H9 (cell line): ENCODE results near the gene OR10A6. TPM values are rescaled to one million over a fixed set of nuclear protein-coding genes. Genes with fewer than 3 reads are reported as not detected.

Experiments used
- DNase-seq: peaks from one replicate; pipeline ENCODE4 v3.0.0-alpha.2; 2017
- H2AFZ ChIP-seq: one replicate; pipeline ENCODE4 v1.6.1; 2013; ENCODE audit warnings: mild to moderate bottlenecking, low read length, control low read depth, moderate library complexity
- H2AK5ac ChIP-seq: 2 replicates; pipeline ENCODE4 v1.6.1; 2013; ENCODE audit warnings: low read length, control low read depth, mixed read lengths; ENCODE audit not compliant: insufficient read length
- H2BK120ac ChIP-seq: one replicate; pipeline ENCODE4 v1.6.1; 2013; ENCODE audit warnings: low read depth, mild to moderate bottlenecking, low read length, control low read depth, inconsistent platforms; ENCODE audit not compliant: poor library complexity, severe bottlenecking
- H2BK12ac ChIP-seq: 2 replicates; pipeline ENCODE4 v1.6.1; 2013; ENCODE audit warnings: low read length, control low read depth, mixed read lengths, low read depth; ENCODE audit not compliant: insufficient read length
- H2BK15ac ChIP-seq: 2 replicates; pipeline ENCODE4 v1.6.1; 2013; ENCODE audit warnings: low read depth, low read length, control low read depth
- H2BK20ac ChIP-seq: one replicate; pipeline ENCODE4 v1.6.1; 2013; ENCODE audit warnings: low read depth, mild to moderate bottlenecking, low read length, control low read depth, inconsistent platforms; ENCODE audit not compliant: poor library complexity, severe bottlenecking
- H2BK5ac ChIP-seq: 2 replicates; pipeline ENCODE4 v1.6.1; 2013; ENCODE audit warnings: low read length, control low read depth, mixed read lengths; ENCODE audit not compliant: insufficient read length
- H3K14ac ChIP-seq: 2 replicates; pipeline ENCODE4 v1.6.1; 2013; ENCODE audit warnings: low read length, control low read depth; ENCODE audit not compliant: insufficient read depth
- H3K18ac ChIP-seq: 2 replicates; pipeline ENCODE4 v1.6.1; 2013; ENCODE audit warnings: low read depth, mild to moderate bottlenecking, mixed read lengths, low read length, control low read depth; ENCODE audit not compliant: insufficient read length
- H3K23ac ChIP-seq: 2 replicates; pipeline ENCODE4 v1.6.1; 2013; ENCODE audit warnings: low read length, control low read depth, mixed read lengths, low read depth; ENCODE audit not compliant: insufficient read length
- H3K23me2 ChIP-seq: 2 replicates; pipeline ENCODE4 v1.6.1; 2013; ENCODE audit warnings: low read depth, mild to moderate bottlenecking, mixed read lengths, low read length, control low read depth; ENCODE audit not compliant: insufficient read length, poor library complexity, severe bottlenecking
- H3K27ac ChIP-seq: 2 replicates; pipeline ENCODE4 v1.5.1; 2013; ENCODE audit warnings: low read length, control low read depth, mixed read lengths, low read depth; ENCODE audit not compliant: insufficient read length
- H3K27me3 ChIP-seq: 2 replicates; pipeline ENCODE4 v1.6.1; 2013; ENCODE audit warnings: low read length, control low read depth, inconsistent platforms; ENCODE audit not compliant: insufficient read depth
- H3K4ac ChIP-seq: 2 replicates; pipeline ENCODE4 v1.6.1; 2013; ENCODE audit warnings: low read depth, mild to moderate bottlenecking, control low read depth, inconsistent platforms, low read length, moderate library complexity
- H3K4me1 ChIP-seq: 2 replicates; pipeline ENCODE4 v1.6.1; 2013; ENCODE audit warnings: low read length, control low read depth, inconsistent platforms; ENCODE audit not compliant: insufficient read depth
- H3K4me2 ChIP-seq: 2 replicates; pipeline ENCODE4 v1.6.1; 2013; ENCODE audit warnings: low read length, control low read depth, mixed read lengths; ENCODE audit not compliant: insufficient read length, insufficient read depth
- H3K56ac ChIP-seq: 2 replicates; pipeline ENCODE4 v1.6.1; 2013; ENCODE audit warnings: low read depth, mild to moderate bottlenecking, mixed read lengths, low read length, control low read depth; ENCODE audit not compliant: insufficient read length
- H3K79me1 ChIP-seq: 2 replicates; pipeline ENCODE4 v1.6.1; 2013; ENCODE audit warnings: low read depth, mild to moderate bottlenecking, moderate library complexity, low read length, control low read depth, inconsistent platforms; ENCODE audit not compliant: insufficient read depth, poor library complexity, severe bottlenecking
- H3K79me2 ChIP-seq: 2 replicates; pipeline ENCODE4 v1.6.1; 2013; ENCODE audit warnings: low read length, control low read depth, inconsistent platforms; ENCODE audit not compliant: insufficient read depth
- H3K9ac ChIP-seq: 2 replicates; pipeline ENCODE4 v1.6.1; 2013; ENCODE audit warnings: low read length, control low read depth, mixed read lengths; ENCODE audit not compliant: insufficient read length; ENCODE audit errors: extremely low read depth
- H3K9me3 ChIP-seq: one replicate; pipeline ENCODE4 v1.6.1; 2013; ENCODE audit warnings: low read depth, low read length, inconsistent platforms; ENCODE audit not compliant: control insufficient read depth
- H3T11ph ChIP-seq: one replicate; pipeline ENCODE4 v1.6.1; 2013; ENCODE audit warnings: mild to moderate bottlenecking, low read length, control low read depth, inconsistent platforms
- H4K20me1 ChIP-seq: one replicate; pipeline ENCODE4 v1.6.1; 2013; ENCODE audit not compliant: control insufficient read depth, insufficient read length, insufficient read depth
- H4K5ac ChIP-seq: 2 replicates; pipeline ENCODE4 v1.6.1; 2013; ENCODE audit warnings: low read depth, mild to moderate bottlenecking, mixed read lengths, low read length, control low read depth; ENCODE audit not compliant: insufficient read length
- H4K8ac ChIP-seq: replicated peaks from 2 replicates; pipeline ENCODE4 v1.6.1; 2013; ENCODE audit warnings: low read length, control low read depth, mixed read lengths, low read depth; ENCODE audit not compliant: insufficient read length
- H4K91ac ChIP-seq: 2 replicates; pipeline ENCODE4 v1.6.1; 2013; ENCODE audit warnings: low read depth, mild to moderate bottlenecking, moderate library complexity, mixed read lengths, low read length, control low read depth; ENCODE audit not compliant: insufficient read length
- H3K27ac Mint-ChIP-seq, 3 experiments: 2 replicates in 2 of 3; 3 replicates in 1 of 3; pipeline ENCODE4 v1.8.0; 2020 to 2021; ENCODE audit warnings: mixed read lengths in 3 of 3, mild to moderate bottlenecking in 1 of 3, moderate library complexity in 1 of 3
- H3K27me3 Mint-ChIP-seq: 2 replicates; pipeline ENCODE4 v1.8.0; 2021; ENCODE audit warnings: low read depth, mild to moderate bottlenecking, moderate library complexity, mixed read lengths
- H3K36me3 Mint-ChIP-seq, 3 experiments: 2 replicates in 2 of 3; 3 replicates in 1 of 3; pipeline ENCODE4 v1.8.0; 2020 to 2021; ENCODE audit warnings: low read depth in 3 of 3, mixed read lengths in 3 of 3; ENCODE audit not compliant: insufficient read depth in 1 of 3
- H3K4me1 Mint-ChIP-seq, 2 experiments: 2 replicates each; pipeline ENCODE4 v1.8.0; 2020; ENCODE audit warnings: mixed read lengths in 2 of 2
- H3K4me3 Mint-ChIP-seq, 2 experiments: 2 replicates in 1 of 2; 3 replicates in 1 of 2; pipeline ENCODE4 v1.8.0; 2020 to 2021; ENCODE audit warnings: mild to moderate bottlenecking in 2 of 2, mixed read lengths in 2 of 2, moderate library complexity in 1 of 2
- H3K9me3 Mint-ChIP-seq, 2 experiments: 2 replicates in 1 of 2; 3 replicates in 1 of 2; pipeline ENCODE4 v1.8.0; 2020; ENCODE audit warnings: mild to moderate bottlenecking in 2 of 2, mixed read lengths in 2 of 2, moderate library complexity in 1 of 2
- CTCF ChIP-seq: fragments of 200-600 bp; sonication (generic); conservative IDR thresholded peaks from 3 replicates; pipeline ENCODE4 v1.8.0; 2021; ENCODE audit warnings: antibody characterized with exemption, mild to moderate bottlenecking
- WGBS: extraction: QIAGEN DNeasy Blood & Tissue Kit; methylation state at CpG from one replicate; pipeline ENCODE4 v1.1.7; 2013; ENCODE audit warnings: missing lambda C conversion rate, low lambda C conversion rate, mixed read lengths; ENCODE audit not compliant: insufficient read length; ENCODE audit errors: extremely low coverage; 5-methylcytosine and 5-hydroxymethylcytosine counted together
- total RNA-seq: library from RNA; stranded (reverse); gene quantifications from 2 replicates; pipeline ENCODE4 v1.2.1, GENCODE V29; 2021

OR10A6 gene
- total RNA-seq, 1 experiment from 2014 or later, result not detected

- no peak within 1 kb of the TSS for H3K4ac ChIP-seq
Observed at GRCh38 chr11:7941608-7942007, 10.5 kb upstream of the OR10A6 start, which contains the start of gene OR10A3. TSS of gene OR10A3 (minus strand) at chr11:7941708. CDS start at chr11:7939520, 2,188 bp downstream.

More at GRCh38 chr11:7941608-7942007, 10.5 kb upstream of the OR10A6 start, which contains the start of gene OR10A3:
- peaks cover 13 to 15% of the 10 kb centered on the region in 2 experiments for H3K9me3 Mint-ChIP-seq
- no peak for TF ChIP-seq CTCF
- H3K4me1 Mint-ChIP-seq, result no peaks in the 10 kb centered on the region
- no peak within 1 kb of the TSS for H2AK5ac ChIP-seq
- H4K91ac ChIP-seq, result no peak within 1 kb of the TSS
- H3K36me3 Mint-ChIP-seq, result peaks cover 0 to 7% (median 0%) of the 10 kb centered on the region in 3 experiments; a peak in 1 of 7 replicates
- H3K9ac ChIP-seq, result no peak within 1 kb of the TSS
- no peaks in the 10 kb centered on the region for H4K20me1 ChIP-seq
- H3K56ac ChIP-seq, result no peak within 1 kb of the TSS
- H3K27ac ChIP-seq, result no peak within 1 kb of the TSS
- no peak within 1 kb of the TSS for H3K14ac ChIP-seq
- no peaks in the 10 kb centered on the region for H3K4me1 ChIP-seq
- no peak within 1 kb of the TSS for H3K23ac ChIP-seq
- H4K5ac ChIP-seq, result no peak within 1 kb of the TSS
- no peak for DNase-seq
- no peak within 1 kb of the TSS for H3K4me3 Mint-ChIP-seq
- H3K18ac ChIP-seq, result no peak within 1 kb of the TSS
- no peaks in the 10 kb centered on the region for H3K27me3 ChIP-seq
- H2BK15ac ChIP-seq, result no peak within 1 kb of the TSS
- no peak within 1 kb of the TSS for H2BK20ac ChIP-seq
- no peak within 1 kb of the TSS for H2BK5ac ChIP-seq
- H4K8ac ChIP-seq, result no peak within 1 kb of the TSS
- WGBS, result no CpG with 5 or more reads among the region's 2 CpGs
- no peak within 1 kb of the TSS for H2BK120ac ChIP-seq
- no peak within 1 kb of the TSS for H2AFZ ChIP-seq
- no peaks in the 10 kb centered on the region for H3K79me2 ChIP-seq
- H3K79me1 ChIP-seq, result no peaks in the 10 kb centered on the region
- H3K27me3 Mint-ChIP-seq, result peaks cover 6% of the 10 kb centered on the region; the same call in 1 of the 2 replicates
- no peak within 1 kb of the TSS for H2BK12ac ChIP-seq
- H3T11ph ChIP-seq, result no peak within 1 kb of the TSS
- H3K4me2 ChIP-seq, result no peak within 1 kb of the TSS
- no peaks in the 10 kb centered on the region for H3K23me2 ChIP-seq
- H3K9me3 ChIP-seq, result no peaks in the 10 kb centered on the region
- H3K27ac Mint-ChIP-seq, result no peak within 1 kb of the TSS
